HepG2 (cell line): ENCODE results near the gene CBFA2T2. TPM values are rescaled to one million over a fixed set of nuclear protein-coding genes. Genes with fewer than 3 reads are reported as not detected.

ENCODE experiments used
- ATF4 ChIP-seq, 2 experiments: fragments of 450-650 bp in 1 of 2; sonication (generic) in 1 of 2; formaldehyde crosslinking; IDR thresholded peaks; 2 replicates each; pipeline versions ENCODE4 v1.5.0 to v1.8.0; 2020 to 2022; ENCODE audit warnings: mild to moderate bottlenecking in 1 of 2, missing genetic modification reagents in 1 of 2
- BHLHE40 ChIP-seq: IDR thresholded peaks from 2 replicates; pipeline ENCODE4 v1.6.1; 2011; ENCODE audit warnings: low read length, improper control_type of control experiment
- FOSL2 ChIP-seq: sonication (generic); formaldehyde crosslinking; IDR thresholded peaks from 2 replicates; pipeline ENCODE4 v1.4.0; 2020; ENCODE audit warnings: missing genetic modification reagents
- FOXA3 ChIP-seq: IDR thresholded peaks from 2 replicates; pipeline ENCODE4 v1.6.1; 2016; ENCODE audit warnings: missing genetic modification reagents, missing compliant biosample characterization
- FOXP1 ChIP-seq, 2 experiments: fragments of 450-650 bp in 1 of 2; IDR thresholded peaks; 2 replicates each; pipeline ENCODE4 v1.6.1; 2017 to 2018; ENCODE audit warnings: antibody characterized with exemption in 1 of 2
- HDAC6 ChIP-seq: fragments of 200-600 bp; sonication (generic); IDR thresholded peaks from 2 replicates; pipeline ENCODE4 v1.7.0; 2017; ENCODE audit warnings: mild to moderate bottlenecking, antibody characterized with exemption, low read length, low read depth
- JUN ChIP-seq: sonication (generic); formaldehyde crosslinking; IDR thresholded peaks from 2 replicates; pipeline ENCODE4 v1.4.0; 2020; ENCODE audit warnings: mild to moderate bottlenecking, missing genetic modification reagents
- KLF12 ChIP-seq: sonication (generic); formaldehyde crosslinking; IDR thresholded peaks from 2 replicates; pipeline ENCODE4 v1.4.0; 2020; ENCODE audit warnings: missing genetic modification reagents, borderline replicate concordance
- NFIB ChIP-seq: sonication (generic); formaldehyde crosslinking; IDR thresholded peaks from 2 replicates; pipeline ENCODE4 v1.9.0; 2021; ENCODE audit warnings: missing genetic modification reagents, mild to moderate bottlenecking, borderline replicate concordance
- NR0B2 ChIP-seq: sonication (generic); formaldehyde crosslinking; IDR thresholded peaks from 2 replicates; pipeline ENCODE4 v1.4.0; 2020; ENCODE audit warnings: mild to moderate bottlenecking, missing genetic modification reagents
- PHF21A ChIP-seq: sonication (generic); formaldehyde crosslinking; IDR thresholded peaks from 2 replicates; pipeline ENCODE4 v1.5.0; 2020; ENCODE audit warnings: mild to moderate bottlenecking, missing genetic modification reagents
- PRMT3 ChIP-seq: sonication (generic); formaldehyde crosslinking; IDR thresholded peaks from 2 replicates; pipeline ENCODE4 v1.8.1; 2022; ENCODE audit warnings: low read depth, mild to moderate bottlenecking, moderate library complexity, missing genetic modification reagents, borderline replicate concordance
- SNRNP70 ChIP-seq: fragments of 200-400 bp; formaldehyde crosslinking; IDR thresholded peaks from 2 replicates; pipeline ENCODE4 v1.6.1; 2017; ENCODE audit warnings: mild to moderate bottlenecking, low read depth, low read length, moderate library complexity
- TBP ChIP-seq: sonication (generic); formaldehyde crosslinking; IDR thresholded peaks from 2 replicates; pipeline ENCODE4 v1.5.0; 2020; ENCODE audit warnings: missing genetic modification reagents
- TBX2 ChIP-seq: sonication (generic); formaldehyde crosslinking; IDR thresholded peaks from 2 replicates; pipeline ENCODE4 v1.5.0; 2020; ENCODE audit warnings: missing genetic modification reagents, mild to moderate bottlenecking, borderline replicate concordance
- TBX3 ChIP-seq: fragments of 450-650 bp; IDR thresholded peaks from 2 replicates; pipeline ENCODE4 v1.6.1; 2017; ENCODE audit warnings: antibody characterized with exemption, mild to moderate bottlenecking, inconsistent platforms, borderline replicate concordance
- ZBTB3 ChIP-seq: sonication (generic); formaldehyde crosslinking; IDR thresholded peaks from 2 replicates; pipeline ENCODE4 v1.4.0; 2020; ENCODE audit warnings: low read depth, mild to moderate bottlenecking, moderate library complexity, missing genetic modification reagents, borderline replicate concordance
- ZFX ChIP-seq: sonication (generic); formaldehyde crosslinking; IDR thresholded peaks from 2 replicates; pipeline ENCODE4 v1.4.0; 2020; ENCODE audit warnings: mild to moderate bottlenecking, low read depth, missing genetic modification reagents, moderate library complexity
- ZNF225 ChIP-seq: sonication (generic); formaldehyde crosslinking; IDR thresholded peaks from 2 replicates; pipeline ENCODE4 v1.4.0; 2020; ENCODE audit warnings: mild to moderate bottlenecking, missing genetic modification reagents
- ZNF317 ChIP-seq: sonication (generic); formaldehyde crosslinking; IDR thresholded peaks from 2 replicates; pipeline ENCODE4 v1.5.0; 2020; ENCODE audit warnings: mild to moderate bottlenecking, missing genetic modification reagents
- ZNF572 ChIP-seq: sonication (generic); formaldehyde crosslinking; IDR thresholded peaks from 2 replicates; pipeline ENCODE4 v1.5.1; 2020; ENCODE audit warnings: mild to moderate bottlenecking, missing genetic modification reagents
- ZNF598 ChIP-seq: sonication (generic); formaldehyde crosslinking; IDR thresholded peaks from 2 replicates; pipeline ENCODE4 v1.5.1; 2020; ENCODE audit warnings: mild to moderate bottlenecking, missing genetic modification reagents, borderline replicate concordance
- ZNF687 ChIP-seq: sonication (generic); formaldehyde crosslinking; IDR thresholded peaks from 2 replicates; pipeline ENCODE4 v1.5.1; 2020; ENCODE audit warnings: mild to moderate bottlenecking, missing genetic modification reagents, moderate library complexity
- ZSCAN29 ChIP-seq: sonication (generic); formaldehyde crosslinking; conservative IDR thresholded peaks from 2 replicates; pipeline ENCODE4 v1.4.0; 2020; ENCODE audit warnings: mild to moderate bottlenecking, missing genetic modification reagents
- polyA plus RNA-seq, 8 experiments: library from polyadenylated mRNA; depleted of rRNA in 3 of 8; stranded (reverse) in 7 of 8; unstranded in 1 of 8; fragments of >200 nt; fragmentation: Illumina TruSeq in 4 of 8; extraction: Trizol in 4 of 8; gene quantifications; 2 replicates each; pipeline versions ENCODE4 v1.2.1 to v1.2.3, GENCODE V29; 2011 to 2016; ENCODE audit warnings: low read depth in 4 of 8, missing spikeins in 1 of 8, mixed read lengths in 1 of 8; ENCODE audit not compliant: insufficient read depth in 1 of 8
- total RNA-seq, 5 experiments: library from RNA; depleted of rRNA; stranded (reverse); fragments of >200 nt; fragmentation: Illumina TruSeq; extraction: Trizol; gene quantifications; 2 replicates each; pipeline ENCODE4 v1.2.3, GENCODE V29; 2016; ENCODE audit warnings: low read depth in 1 of 5

Gene CBFA2T2
- total and polyA plus RNA-seq, 2 of the 13 experiments (the other 11 are each of a cell fraction or from before 2014, with no cell fraction given) = 6.3 to 21.2 TPM

- no peak for TF ChIP-seq NR0B2 (CRISPR knock-in tag)
- TF ChIP-seq ZNF317 (CRISPR knock-in tag) = no peak
- no peak for TF ChIP-seq TBX3
- no peak for TF ChIP-seq FOSL2 (CRISPR knock-in tag)
- no peak for TF ChIP-seq KLF12 (CRISPR knock-in tag)
- no peak for TF ChIP-seq ZSCAN29 (CRISPR knock-in tag)
- no peak for TF ChIP-seq TBP (CRISPR knock-in tag)
- TF ChIP-seq ZFX (CRISPR knock-in tag) = peak; percentile 12; the same call in 1 of the 2 replicates
- no peak for TF ChIP-seq BHLHE40
- no peak for TF ChIP-seq TBX2 (CRISPR knock-in tag)
- no peak for TF ChIP-seq PRMT3 (CRISPR knock-in tag)
- TF ChIP-seq HDAC6 = no peak
- TF ChIP-seq FOXP1 (IDR thresholded peaks at IDR 0.05) = no peak
- no peak for TF ChIP-seq FOXP1 (CRISPR knock-in tag; IDR thresholded peaks at IDR 0.05)
- peak; percentile 71; the same call in 1 of the 2 replicates for TF ChIP-seq ZNF225 (CRISPR knock-in tag)
- no peak for TF ChIP-seq NFIB
- no peak for TF ChIP-seq SNRNP70
- peak; percentile 62 for TF ChIP-seq ZNF687 (CRISPR knock-in tag)
- TF ChIP-seq PHF21A (CRISPR knock-in tag) = peak; percentile 35; the same call in 1 of the 2 replicates
- TF ChIP-seq JUN (CRISPR knock-in tag) = no peak; the same call in 1 of the 2 replicates
- TF ChIP-seq ZNF572 (CRISPR knock-in tag) = no peak
- no peak for TF ChIP-seq ZBTB3 (CRISPR knock-in tag)
- no peak for TF ChIP-seq ATF4 (CRISPR knock-in tag; IDR thresholded peaks at IDR 0.05)
- TF ChIP-seq FOXA3 (CRISPR knock-in tag) = no peak
- no peak for TF ChIP-seq ZNF598 (CRISPR knock-in tag)
These were observed 24.2 kb upstream of the CBFA2T2 start (continued) for GRCh38 chr20:33465481-33466302.
